ENCODE data around the gene GATM.
"Not testable (repeated sequence)": the region's sequence is repeated elsewhere in the genome, so short reads cannot be mapped to it uniquely, and the experiment has no call there.

GATM gene

DNA sequence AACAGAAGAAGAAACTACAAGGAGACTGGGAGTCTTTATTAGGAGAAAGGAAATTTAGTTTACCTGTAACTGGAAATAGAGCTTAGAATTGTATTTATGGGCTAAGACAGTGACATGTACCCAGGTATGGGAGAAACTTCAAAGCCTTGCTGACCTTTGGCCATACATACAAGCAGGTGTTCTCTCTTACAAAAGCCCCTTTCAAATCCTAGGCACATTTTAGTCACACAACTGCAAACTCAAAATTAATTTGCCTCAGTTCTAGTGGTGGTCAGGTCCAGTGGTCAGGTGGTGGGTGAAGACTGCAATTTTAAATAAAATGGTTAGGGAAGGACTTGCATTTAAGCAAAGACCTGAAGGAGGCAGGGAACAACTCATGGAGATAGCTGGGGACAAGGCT lies 30.4 kb downstream of the GATM start:
- DNase-seq = no peak

- DNase-seq = no peak
These were observed 31.3 kb downstream of the GATM start for GRCh38 chr15:45347033-45347432.

GRCh38 chr15:45346381-45346780 lies 32.0 kb downstream of the GATM start:
- no peak for DNase-seq

- DNase-seq = no peak
These were observed 35.0 kb downstream of the GATM start for GRCh38 chr15:45343258-45343860.

DNA sequence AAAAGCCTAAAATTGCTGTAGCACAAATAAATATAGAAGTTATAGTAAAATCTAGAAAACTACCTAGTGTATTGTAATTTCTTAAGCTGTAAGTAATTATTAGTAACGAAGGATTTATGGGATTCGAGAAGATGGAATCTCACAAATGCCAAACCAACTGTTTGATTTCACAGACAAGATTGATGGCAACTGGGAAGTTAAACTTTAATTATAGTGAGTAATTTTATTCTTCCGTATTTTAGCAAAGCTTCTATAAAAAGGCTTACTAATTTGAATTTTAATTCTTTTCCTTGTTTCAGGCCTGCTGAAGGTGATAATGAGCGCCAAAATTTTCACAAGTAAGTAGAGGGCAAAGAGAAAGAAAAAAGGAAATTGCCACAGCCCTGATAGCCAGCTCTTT lies 36.6 kb downstream of the GATM start:
- no peak for DNase-seq

DNA sequence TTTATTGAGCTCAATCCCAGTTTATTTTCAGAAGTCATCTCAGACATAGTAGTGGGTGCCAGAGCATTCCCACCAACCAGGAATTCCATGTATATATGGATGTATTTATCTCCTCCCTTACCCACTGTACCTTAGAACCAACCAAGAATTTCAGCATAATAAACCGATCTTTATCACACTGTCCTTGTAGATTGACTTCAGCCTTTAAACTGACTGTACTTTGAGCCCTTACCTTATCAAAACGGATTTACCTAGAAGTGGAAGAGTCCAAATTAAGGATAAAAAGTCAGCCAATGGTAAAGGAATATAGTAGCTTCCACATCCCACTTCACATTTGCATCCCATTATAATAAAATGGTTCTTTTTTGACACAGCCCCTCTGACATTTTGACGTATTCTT lies 37.9 kb downstream of the GATM start:
- DNase-seq = no peak

DNA sequence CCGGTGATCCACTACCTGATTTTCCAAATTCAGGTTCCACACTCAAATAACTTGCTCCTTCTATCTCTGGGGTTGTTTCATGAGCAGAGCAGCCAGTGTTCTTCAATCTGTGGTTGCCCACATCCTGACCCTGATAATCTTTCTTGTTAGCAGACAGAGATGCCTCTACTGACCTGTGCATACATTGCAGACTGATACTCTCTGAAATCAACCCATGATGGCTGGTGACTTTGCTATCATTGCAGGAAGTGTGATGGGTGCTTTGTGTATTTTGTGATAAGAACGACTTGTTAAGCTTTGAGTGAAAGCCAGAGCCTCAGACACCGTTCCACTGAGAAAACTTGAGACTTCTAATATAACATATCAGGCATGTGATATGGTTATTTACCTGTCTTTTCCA lies 39.9 kb downstream of the GATM start:
- DNase-seq = no peak

DNA sequence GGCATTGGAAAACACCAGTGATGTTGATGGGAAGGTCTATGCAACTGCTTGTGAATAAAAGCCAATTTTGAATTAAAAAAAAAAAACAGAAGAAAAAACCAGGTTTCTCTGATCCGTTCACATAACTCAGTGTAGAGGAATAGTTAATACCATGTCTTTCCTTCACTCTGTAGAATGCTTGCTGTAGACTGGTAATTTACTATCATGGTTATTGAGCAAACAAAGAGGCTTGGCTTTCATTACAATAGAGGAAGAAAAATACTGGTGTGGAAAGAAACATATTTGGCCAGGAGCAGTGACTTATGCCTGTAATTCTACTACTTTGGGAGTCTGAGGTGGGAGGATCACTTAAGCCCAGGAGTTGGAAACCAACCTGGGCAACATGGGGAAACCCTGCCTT lies 41.1 kb downstream of the GATM start:
- DNase-seq = no peak

- DNase-seq = no peak
These were observed 44.8 kb downstream of the GATM start for GRCh38 chr15:45333550-45333949.

- no peak for DNase-seq
These were observed 45.6 kb downstream of the GATM start for GRCh38 chr15:45332694-45333093.

DNA sequence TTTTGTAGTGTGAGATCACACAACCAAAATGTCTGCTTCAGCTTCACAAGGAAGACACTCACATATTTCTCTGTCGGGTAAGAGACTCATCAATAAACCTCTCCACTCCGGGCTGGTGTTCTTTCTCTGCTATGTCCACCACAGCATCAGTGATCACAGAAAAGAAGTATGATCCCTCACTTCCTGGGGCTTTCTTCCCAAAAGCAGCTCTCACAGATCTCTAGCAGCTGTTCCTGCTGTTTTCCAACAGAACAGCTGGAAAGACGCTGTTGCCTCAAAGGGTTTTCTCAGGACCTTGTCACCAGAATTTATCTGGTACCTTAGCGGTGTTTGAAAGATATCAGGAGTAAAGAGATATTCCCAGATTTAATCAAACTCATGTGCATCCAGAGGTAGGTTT lies 46.4 kb downstream of the GATM start:
- no peak for DNase-seq

GRCh38 chr15:45328663-45329062 lies 49.7 kb downstream of the GATM start:
- DNase-seq = no peak

GRCh38 chr15:45326741-45327140 lies 51.6 kb downstream of the GATM start:
- DNase-seq = no peak

- DNase-seq = no peak
These were observed 52.1 kb downstream of the GATM start for GRCh38 chr15:45326280-45326679.

- DNase-seq = no peak
These were observed 57.7 kb downstream of the GATM start for GRCh38 chr15:45320581-45321205.

- no peak for DNase-seq
These were observed 58.7 kb downstream of the GATM start for GRCh38 chr15:45319472-45320214.

DNA sequence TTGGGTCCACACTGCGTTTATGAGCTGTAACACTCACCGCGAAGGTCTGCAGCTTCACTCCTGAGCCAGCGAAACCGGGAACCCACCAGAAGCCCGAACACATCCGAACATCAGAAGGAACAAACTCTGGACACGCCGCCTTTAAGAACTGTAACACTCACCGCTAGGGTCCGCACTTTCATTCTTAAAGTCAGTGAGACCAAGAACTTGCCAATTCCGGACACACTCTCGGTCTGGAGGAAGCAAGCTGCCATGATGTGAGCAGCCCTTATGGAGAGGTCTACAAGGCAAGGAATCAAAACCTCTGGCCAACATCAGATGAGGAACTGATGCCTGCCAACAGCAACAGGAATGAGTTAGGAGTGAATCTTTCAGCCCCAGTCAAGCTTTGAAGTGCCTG lies 63.4 kb downstream of the GATM start:
- DNase-seq = no peak

DNA sequence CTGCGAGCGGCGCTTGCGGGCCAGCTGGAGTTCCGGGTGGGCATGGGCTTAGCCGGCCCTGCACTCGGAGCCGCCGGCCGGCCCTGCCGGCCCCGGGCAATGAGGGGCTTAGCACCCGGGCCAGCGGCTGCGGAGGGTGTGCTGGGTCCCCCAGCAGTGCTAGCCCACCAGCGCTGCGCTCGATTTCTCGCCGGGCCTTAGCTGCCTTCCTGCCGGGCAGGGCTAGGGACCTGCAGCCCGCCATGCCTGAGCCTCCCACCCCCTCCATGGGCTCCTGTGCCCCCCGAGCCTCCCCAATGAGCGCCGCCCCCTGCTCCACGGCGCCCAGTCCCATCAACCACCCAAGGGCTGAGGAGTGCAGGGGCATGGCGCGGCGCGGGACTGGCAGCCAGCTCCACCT lies 64.2 kb downstream of the GATM start:
- DNase-seq = not testable (repeated sequence)
